Eye (tissue), 1 donor: ENCODE results near the gene STAT1.
A peak's percentile ranks its signal among the peaks of the same experiment; 100 is the strongest.

Experiments used
- DNase-seq: peaks from one replicate; pipeline ENCODE4 v3.0.0-alpha.2; 2015

Gene STAT1

GRCh38 chr2:190948671-190949070, 65.3 kb downstream of the STAT1 start:
- DNase-seq, result peak; percentile 11

GRCh38 chr2:190947711-190948251, 66.2 kb downstream of the STAT1 start:
- peak; percentile 39 for DNase-seq

- peak; percentile 37 for DNase-seq
These were observed 66.8 kb downstream of the STAT1 start for GRCh38 chr2:190947141-190947540.

- DNase-seq, result no peak
These were observed 70.3 kb downstream of the STAT1 start for GRCh38 chr2:190943706-190944105.

- DNase-seq, result no peak
These were observed 71.3 kb downstream of the STAT1 start for GRCh38 chr2:190942697-190943096.

- no peak for DNase-seq
These were observed 72.4 kb downstream of the STAT1 start for GRCh38 chr2:190941571-190941970.

GRCh38 chr2:190940454-190940853, 73.5 kb downstream of the STAT1 start:
- DNase-seq, result no peak

- DNase-seq, result no peak
These were observed 75.1 kb downstream of the STAT1 start for GRCh38 chr2:190938771-190939335.

GRCh38 chr2:190935054-190935453, 78.9 kb downstream of the STAT1 start:
- DNase-seq, result no peak

GRCh38 chr2:190933361-190933760, 80.6 kb downstream of the STAT1 start:
- DNase-seq, result no peak

GRCh38 chr2:190932514-190932913, 81.5 kb downstream of the STAT1 start:
- no peak for DNase-seq

- no peak for DNase-seq
These were observed 83.6 kb downstream of the STAT1 start for GRCh38 chr2:190930411-190930810.

- no peak for DNase-seq
These were observed 84.1 kb downstream of the STAT1 start for GRCh38 chr2:190929919-190930318.

GRCh38 chr2:190927301-190927700, 86.7 kb downstream of the STAT1 start:
- no peak for DNase-seq

- DNase-seq, result no peak
These were observed 91.6 kb downstream of the STAT1 start for GRCh38 chr2:190922376-190922775.

- DNase-seq, result no peak
These were observed 93.9 kb downstream of the STAT1 start for GRCh38 chr2:190920085-190920484.
